GM12801 (cell line): ENCODE data around the gene ICA1L.

Experiments
- CTCF ChIP-seq: IDR thresholded peaks from one replicate; pipeline ENCODE4 v1.5.1; 2011; ENCODE audit warnings: control low read depth; ENCODE audit not compliant: insufficient read length; ENCODE audit errors: extremely low read depth

The ICA1L gene

GRCh38 chr2:202885190-202885589 lies 13.6 kb upstream of the ICA1L start:
- TF ChIP-seq CTCF, result no peak

- TF ChIP-seq CTCF, result no peak
These were observed 12.6 kb upstream of the ICA1L start for GRCh38 chr2:202883987-202884675.

- TF ChIP-seq CTCF, result no peak
These were observed 10.0 kb upstream of the ICA1L start for GRCh38 chr2:202881570-202881969.

GRCh38 chr2:202877699-202878098 lies 6.1 kb upstream of the ICA1L start:
- no peak for TF ChIP-seq CTCF

- TF ChIP-seq CTCF, result no peak
These were observed 901 bp downstream of the ICA1L start for GRCh38 chr2:202870431-202871299.

- no peak for TF ChIP-seq CTCF
These were observed 9.6 kb downstream of the ICA1L start for GRCh38 chr2:202861987-202862386.

GRCh38 chr2:202858601-202859000 lies 13.0 kb downstream of the ICA1L start:
- TF ChIP-seq CTCF, result no peak
